ENCODE measurements around the gene GNL2.
"Not testable (repeated sequence)": the region's sequence is repeated elsewhere in the genome, so short reads cannot be mapped to it uniquely, and the experiment has no call there.

GRCh38 chr1:37532418-37533156 lies 63.1 kb downstream of the GNL2 start:
- TF ChIP-seq CTCF (conservative IDR thresholded peaks at IDR 0.05; ENCODE audit: low read length); EZH2phosphoT487 (IDR thresholded peaks at IDR 0.05; ENCODE audit: borderline replicate concordance): not testable (repeated sequence)

Data from Loucy (cell line).